Fibroblast of skin of left quadriceps (primary cell): ENCODE measurements around the gene SLC25A12.
"Not testable (repeated sequence)": the region's sequence is repeated elsewhere in the genome, so short reads cannot be mapped to it uniquely, and the experiment has no call there.

ENCODE experiments used
- DNase-seq, 2 experiments: peaks; one replicate each; pipeline ENCODE4 v3.0.0-alpha.2; 2013; ENCODE audit warnings: low read depth in 2 of 2

SLC25A12 gene

GRCh38 chr2:171893824-171894611, at the start of gene SLC25A12:
Gene SLC25A12, minus strand, starts transcription at chr2:171894244. Its CDS starts 30 bp downstream, at chr2:171894214.
- peak; percentile 33 to 55 for DNase-seq

GRCh38 chr2:171941316-171941699, 47.3 kb upstream of the SLC25A12 start:
- no peak for DNase-seq

- DNase-seq, result no peak
These were observed 45.7 kb upstream of the SLC25A12 start for GRCh38 chr2:171939743-171940071.

- no peak for DNase-seq
These were observed 45.2 kb upstream of the SLC25A12 start for GRCh38 chr2:171939058-171939742.

- DNase-seq, result no peak
These were observed 36.3 kb upstream of the SLC25A12 start for GRCh38 chr2:171930385-171930784.

- DNase-seq, result no peak
These were observed 30.3 kb upstream of the SLC25A12 start for GRCh38 chr2:171924170-171924942.

GRCh38 chr2:171923206-171923605, 29.2 kb upstream of the SLC25A12 start:
- no peak for DNase-seq

- peak; percentile 96 for DNase-seq
These were observed 28.4 kb upstream of the SLC25A12 start, which contains the start of gene HAT1 for GRCh38 chr2:171922230-171923022. Gene HAT1, plus strand, starts transcription at chr2:171922461. Its CDS starts 40 bp downstream, at chr2:171922501.

GRCh38 chr2:171921970-171922229, 27.9 kb upstream of the SLC25A12 start:
- no peak for DNase-seq

GRCh38 chr2:171919453-171919852, 25.4 kb upstream of the SLC25A12 start:
- no peak for DNase-seq

GRCh38 chr2:171913517-171913916, 19.5 kb upstream of the SLC25A12 start:
- no peak for DNase-seq

GRCh38 chr2:171910494-171910893, 16.4 kb upstream of the SLC25A12 start:
- no peak for DNase-seq

GRCh38 chr2:171909266-171909665, 15.2 kb upstream of the SLC25A12 start:
- DNase-seq, result no peak

- no peak for DNase-seq
These were observed 14.2 kb upstream of the SLC25A12 start for GRCh38 chr2:171908235-171908634.

- DNase-seq, result no peak
These were observed 8.9 kb upstream of the SLC25A12 start for GRCh38 chr2:171902840-171903420.

GRCh38 chr2:171899623-171900282, 5.7 kb upstream of the SLC25A12 start:
- not testable (repeated sequence) for DNase-seq

- DNase-seq, result peak; percentile 18 to 20
These were observed 1.7 kb upstream of the SLC25A12 start for GRCh38 chr2:171895786-171896185.

GRCh38 chr2:171894612-171894947, 536 bp upstream of the SLC25A12 start:
- no peak for DNase-seq

GRCh38 chr2:171893196-171893823, 734 bp downstream of the SLC25A12 start:
- DNase-seq, result no peak

- no peak for DNase-seq
These were observed 4.2 kb downstream of the SLC25A12 start for GRCh38 chr2:171889808-171890207.

GRCh38 chr2:171889333-171889732, 4.7 kb downstream of the SLC25A12 start:
- no peak for DNase-seq
